C4-2B (cell line): ENCODE data around the gene XCL2.

Experiments used
- CTCF ChIP-seq: fragments of 450-650 bp; conservative IDR thresholded peaks from 2 replicates; pipeline ENCODE4 v1.5.1; 2017; ENCODE audit warnings: mild to moderate bottlenecking
- ZFX ChIP-seq: fragments of 450-650 bp; IDR thresholded peaks from 2 replicates; pipeline ENCODE4 v1.6.1; 2017

DNA sequence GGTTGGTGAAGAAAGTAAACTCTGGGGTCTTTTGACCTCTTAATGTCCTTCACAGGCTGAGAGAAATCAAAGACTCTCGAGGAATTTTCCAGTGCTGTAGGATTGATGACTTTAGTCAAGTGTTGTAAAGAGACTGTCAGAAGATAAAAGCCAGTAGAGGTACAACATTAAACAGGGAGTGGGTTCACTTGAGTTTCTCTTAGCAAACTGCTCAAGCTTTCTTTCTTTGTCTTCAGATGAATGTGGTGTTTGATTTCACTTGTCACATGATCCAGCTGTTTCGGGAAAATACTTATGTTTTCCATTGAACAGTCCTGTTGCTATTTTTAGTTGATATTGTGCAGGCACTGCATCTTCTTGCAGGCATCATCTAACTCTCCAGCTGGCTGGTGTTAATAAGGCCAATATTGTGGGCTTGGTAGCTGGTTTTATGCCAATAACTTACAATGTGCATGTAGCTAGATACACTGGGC, 45.6 kb downstream of the XCL2 start:
- TF ChIP-seq CTCF: no peak
- TF ChIP-seq ZFX: no peak
